Naive B cell (primary cell): Measurements from ENCODE around the gene CENPX. TPM values are rescaled to one million over a fixed set of nuclear protein-coding genes. Genes with fewer than 3 reads are reported as not detected.

Experiments
- ATAC-seq, 2 donors: fragments of 150-1000 bp; cut with Tn5 transposase; 2 replicates each; pipeline ENCODE4 v1.10.0; 2021; ENCODE audit warnings: low read depth in 2 of 2, mild to moderate bottlenecking in 2 of 2, moderate library complexity in 2 of 2
- DNase-seq: peaks from one replicate; pipeline ENCODE4 v3.0.0; 2022
- H3K27ac Mint-ChIP-seq, 6 donors: one replicate each; pipeline ENCODE4 v1.8.0; 2020 to 2022; ENCODE audit warnings: mild to moderate bottlenecking in 6 of 6, mixed read lengths in 6 of 6, moderate library complexity in 5 of 6, inconsistent platforms in 2 of 6
- H3K27me3 Mint-ChIP-seq, 3 donors: one replicate each; pipeline ENCODE4 v1.8.0; 2021 to 2022; ENCODE audit warnings: mixed read lengths in 3 of 3, mild to moderate bottlenecking in 1 of 3
- H3K36me3 Mint-ChIP-seq, 2 donors: one replicate each; pipeline ENCODE4 v1.8.0; 2020 to 2022; ENCODE audit warnings: mixed read lengths in 2 of 2, inconsistent platforms in 1 of 2, mild to moderate bottlenecking in 1 of 2
- H3K4me1 Mint-ChIP-seq, 3 donors: one replicate each; pipeline ENCODE4 v1.8.0; 2020 to 2022; ENCODE audit warnings: mixed read lengths in 3 of 3, inconsistent platforms in 1 of 3, mild to moderate bottlenecking in 1 of 3, moderate library complexity in 1 of 3
- H3K4me3 Mint-ChIP-seq, 8 donors: one replicate each; pipeline ENCODE4 v1.8.0; 2020 to 2022; ENCODE audit warnings: mild to moderate bottlenecking in 8 of 8, mixed read lengths in 8 of 8, moderate library complexity in 8 of 8, inconsistent platforms in 2 of 8
- H3K9me3 Mint-ChIP-seq, 7 donors: one replicate each; pipeline ENCODE4 v1.8.0; 2020 to 2022; ENCODE audit warnings: mixed read lengths in 7 of 7, mild to moderate bottlenecking in 5 of 7, inconsistent platforms in 2 of 7, moderate library complexity in 1 of 7
- polyA plus RNA-seq, 6 donors: library from polyadenylated mRNA; unstranded; fragments of 300-500 nt; fragmentation: Illumina TruSeq; gene quantifications; one replicate each; pipeline ENCODE4 v1.2.3, GENCODE V29; 2021; ENCODE audit warnings: low read depth in 6 of 6

Gene CENPX
- 10 to 100 TPM; 52.6 to 77.6 (median 58.3) TPM for polyA plus RNA-seq

- DNase-seq (no peak), ATAC-seq (peak; percentile 9 to 14)
- peak within 1 kb of the TSS in 5 of 6 donors; percentile 0 to 88 (median 70) for H3K27ac Mint-ChIP-seq
- peaks cover 7 to 20% (median 14%) of the 10 kb centered on the region in 3 donors for H3K4me1 Mint-ChIP-seq
- no peaks in the 10 kb centered on the region for H3K36me3 Mint-ChIP-seq
- no peaks in the 10 kb centered on the region for H3K9me3 Mint-ChIP-seq
- H3K27me3 Mint-ChIP-seq, result peaks cover 0 to 5% (median 3%) of the 10 kb centered on the region in 3 donors
- H3K4me3 Mint-ChIP-seq, result peak within 1 kb of the TSS; percentile 81 to 93 (median 88)
Observed at GRCh38 chr17:82022310-82022980, at the start of gene CENPX. Gene CENPX (minus strand): TSS chr17:82022878. CDS start chr17:82022861, 17 bp downstream.

- Mint-ChIP-seq H3K4me1 (peaks cover 0 to 8% (median 0%) of the 10 kb centered on the region in 3 donors), H3K4me3 (no peak overlapping the region), H3K9me3 (no peaks in the 10 kb centered on the region), H3K27ac (peak overlapping the region in 1 of 6 donors; percentile 18), H3K27me3 (no peaks in the 10 kb centered on the region), H3K36me3 (no peaks in the 10 kb centered on the region)
- no peak for ATAC-seq
- DNase-seq, result no peak
Observed at GRCh38 chr17:82070611-82071010, 47.9 kb upstream of the CENPX start.

GRCh38 chr17:82065638-82066303 lies 43.1 kb upstream of the CENPX start, which contains the start of gene DUS1L:
Gene DUS1L (minus strand): TSS chr17:82065804. CDS start chr17:82065059, 745 bp downstream.
- peak; percentile 87 to 89 for ATAC-seq
- H3K36me3 Mint-ChIP-seq, result no peaks in the 10 kb centered on the region
- H3K27ac Mint-ChIP-seq, result peak within 1 kb of the TSS; percentile 54 to 93 (median 90)
- H3K27me3 Mint-ChIP-seq, result no peaks in the 10 kb centered on the region
- peaks cover 0 to 8% (median 0%) of the 10 kb centered on the region in 3 donors for H3K4me1 Mint-ChIP-seq
- H3K4me3 Mint-ChIP-seq, result peak within 1 kb of the TSS; percentile 78 to 92 (median 86)
- DNase-seq, result peak; percentile 64
- H3K9me3 Mint-ChIP-seq, result no peaks in the 10 kb centered on the region

GRCh38 chr17:82065193-82065637 lies 42.5 kb upstream of the CENPX start:
- Mint-ChIP-seq H3K27me3 (no peaks in the 10 kb centered on the region), H3K4me3 (peak overlapping the region; percentile 67 to 88 (median 78)), H3K27ac (peak overlapping the region in 2 of 6 donors; percentile 38 to 39), H3K36me3 (no peaks in the 10 kb centered on the region), H3K9me3 (no peaks in the 10 kb centered on the region), H3K4me1 (peaks cover 0 to 8% (median 0%) of the 10 kb centered on the region in 3 donors)
- DNase-seq (no peak), ATAC-seq (peak; percentile 63 to 71)

DNA sequence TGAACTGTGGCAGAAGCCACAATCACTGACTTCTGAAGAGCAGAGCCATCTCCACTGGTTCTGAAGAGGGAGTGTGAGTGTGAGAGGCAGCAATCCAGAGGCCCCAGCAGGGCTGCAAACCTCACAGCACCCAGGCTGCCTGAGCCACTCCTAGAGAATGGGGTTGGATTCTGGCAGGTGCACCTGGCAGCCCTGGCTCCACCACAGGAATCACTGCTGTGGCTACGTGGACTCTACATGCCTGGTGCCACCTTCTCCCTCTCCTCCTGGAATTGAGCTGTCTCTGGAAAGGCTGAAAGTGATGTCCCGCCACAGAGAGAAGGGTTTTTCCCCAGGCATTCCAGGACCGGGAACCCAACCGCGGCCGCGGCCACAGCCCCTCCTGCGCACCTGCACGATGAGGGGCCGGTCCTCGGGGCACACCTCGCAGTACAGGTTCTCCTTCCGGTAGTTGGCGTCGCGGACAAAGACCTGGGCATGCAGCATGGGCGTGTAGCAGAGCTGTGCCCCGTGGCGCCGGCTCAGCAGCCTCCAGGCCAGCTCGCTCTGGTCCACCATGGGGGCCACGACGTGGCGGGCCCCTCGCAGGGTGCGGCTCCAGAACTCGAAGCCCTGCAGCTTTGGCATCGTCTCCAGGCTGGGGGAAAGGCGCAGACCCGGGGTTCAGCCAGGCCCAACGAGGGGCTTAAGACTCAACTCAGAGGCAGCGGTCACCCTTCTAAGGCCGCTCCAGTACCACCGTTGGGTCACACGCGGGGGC lies 41.9 kb upstream of the CENPX start:
- Mint-ChIP-seq H3K4me1 (peaks cover 0 to 8% (median 0%) of the 10 kb centered on the region in 3 donors), H3K36me3 (no peaks in the 10 kb centered on the region), H3K27me3 (no peaks in the 10 kb centered on the region), H3K27ac (peak overlapping the region in 2 of 6 donors; percentile 39 to 89), H3K4me3 (peak overlapping the region; percentile 67 to 88 (median 78)), H3K9me3 (no peaks in the 10 kb centered on the region)
- ATAC-seq (no peak), DNase-seq (no peak)

- H3K9me3 Mint-ChIP-seq, result no peaks in the 10 kb centered on the region
- H3K4me3 Mint-ChIP-seq, result peak overlapping the region; percentile 67 to 88 (median 78)
- H3K27me3 Mint-ChIP-seq, result no peaks in the 10 kb centered on the region
- peaks cover 0 to 8% (median 0%) of the 10 kb centered on the region in 3 donors for H3K4me1 Mint-ChIP-seq
- DNase-seq, result no peak
- H3K27ac Mint-ChIP-seq, result peak overlapping the region in 3 of 6 donors; percentile 36 to 76 (median 39)
- ATAC-seq, result no peak
- H3K36me3 Mint-ChIP-seq, result no peaks in the 10 kb centered on the region
Observed at GRCh38 chr17:82063424-82064415, 41.0 kb upstream of the CENPX start.

- ATAC-seq (no peak), DNase-seq (no peak)
- Mint-ChIP-seq H3K9me3 (no peaks in the 10 kb centered on the region), H3K4me1 (peaks cover 0 to 8% (median 0%) of the 10 kb centered on the region in 3 donors), H3K4me3 (peak overlapping the region in 1 of 8 donors; percentile 27), H3K27ac (no peak overlapping the region), H3K27me3 (no peaks in the 10 kb centered on the region), H3K36me3 (no peaks in the 10 kb centered on the region)
Observed at GRCh38 chr17:82062984-82063368, 40.3 kb upstream of the CENPX start.

- H3K4me1 Mint-ChIP-seq, result peaks cover 0 to 7% (median 0%) of the 10 kb centered on the region in 3 donors
- H3K36me3 Mint-ChIP-seq, result no peaks in the 10 kb centered on the region
- H3K27ac Mint-ChIP-seq, result peak overlapping the region in 1 of 6 donors; percentile 75
- no peak for DNase-seq
- no peak for ATAC-seq
- H3K27me3 Mint-ChIP-seq, result no peaks in the 10 kb centered on the region
- no peaks in the 10 kb centered on the region for H3K9me3 Mint-ChIP-seq
- peak overlapping the region in 2 of 8 donors; percentile 27 to 30 for H3K4me3 Mint-ChIP-seq
Observed at GRCh38 chr17:82062076-82062983, 39.7 kb upstream of the CENPX start.

DNA sequence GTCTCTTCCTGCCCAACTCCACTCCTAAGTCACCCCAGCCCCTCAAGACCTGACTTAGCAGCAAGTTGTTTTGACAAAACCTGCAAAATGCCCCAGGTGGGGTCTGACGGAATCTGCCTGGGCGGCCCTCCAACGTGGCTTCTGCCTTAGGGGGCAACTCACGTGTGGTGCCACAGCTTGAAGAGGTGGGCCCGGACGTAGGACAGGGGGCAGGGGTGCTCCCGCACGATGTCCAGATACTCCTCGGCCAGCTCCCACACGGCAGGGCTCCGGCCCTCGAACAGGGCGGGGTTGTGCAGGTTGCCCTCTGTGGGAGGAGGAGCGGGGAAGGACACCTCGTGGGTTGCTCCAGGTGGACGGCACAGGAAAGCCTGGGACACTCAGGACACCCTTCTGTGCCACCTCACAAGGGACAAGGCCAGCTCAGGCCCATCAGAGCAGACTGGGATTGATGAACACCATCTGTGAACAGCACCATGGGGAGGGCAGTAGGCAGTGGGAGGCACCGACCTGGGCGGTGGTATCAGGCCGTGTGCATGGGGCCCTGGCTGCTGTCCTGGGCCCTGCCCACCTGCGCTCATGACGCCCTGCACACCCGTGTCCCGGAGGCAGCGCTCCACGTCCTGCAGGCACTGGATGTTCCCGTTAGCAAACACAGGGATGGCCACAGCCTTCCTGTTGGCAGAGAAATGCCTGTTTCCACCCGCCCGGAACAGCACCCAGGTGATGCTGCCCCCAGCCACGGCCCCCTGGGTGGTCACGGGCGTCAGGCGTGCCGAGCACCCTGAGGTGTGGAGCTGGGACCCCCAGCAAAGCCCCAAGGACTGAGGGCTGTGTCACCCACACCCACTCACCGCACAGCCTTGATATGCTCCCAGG lies 38.6 kb upstream of the CENPX start:
- ATAC-seq (no peak), DNase-seq (no peak)
- no peaks in the 10 kb centered on the region for H3K36me3 Mint-ChIP-seq
- no peaks in the 10 kb centered on the region for H3K27me3 Mint-ChIP-seq
- peaks cover 0 to 2% (median 0%) of the 10 kb centered on the region in 3 donors for H3K4me1 Mint-ChIP-seq
- H3K27ac Mint-ChIP-seq, result peak overlapping the region in 2 of 6 donors; percentile 63 to 67
- no peak overlapping the region for H3K4me3 Mint-ChIP-seq
- no peaks in the 10 kb centered on the region for H3K9me3 Mint-ChIP-seq

GRCh38 chr17:82060614-82061013 lies 37.9 kb upstream of the CENPX start:
- Mint-ChIP-seq H3K27ac (peak overlapping the region in 2 of 6 donors; percentile 63 to 67), H3K36me3 (no peaks in the 10 kb centered on the region), H3K4me3 (no peak overlapping the region), H3K27me3 (no peaks in the 10 kb centered on the region), H3K4me1 (no peaks in the 10 kb centered on the region), H3K9me3 (no peaks in the 10 kb centered on the region)
- no peak for ATAC-seq
- DNase-seq, result no peak

DNA sequence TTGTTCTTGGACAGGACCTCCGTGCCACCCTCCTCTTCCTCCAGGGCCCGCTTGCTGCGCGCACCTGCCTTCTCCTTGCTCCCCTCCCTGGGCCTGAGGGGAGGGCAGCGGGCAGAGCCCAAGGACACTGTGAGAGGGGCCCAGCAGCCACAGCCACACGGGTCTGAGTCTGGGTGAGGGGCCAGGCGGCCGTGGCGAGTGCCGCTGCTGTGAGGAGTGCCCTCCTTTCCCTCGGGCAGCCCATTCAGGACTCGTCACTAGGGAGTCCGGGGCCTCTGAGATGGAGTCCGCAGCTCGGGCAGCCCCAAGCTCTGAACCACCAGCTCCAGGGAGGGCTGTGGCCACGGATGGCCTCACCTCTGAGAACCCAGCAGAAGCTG lies 37.3 kb upstream of the CENPX start:
- H3K4me3 Mint-ChIP-seq, result peak overlapping the region in 2 of 8 donors; percentile 9 to 47

More for the DNA sequence above, 37.3 kb upstream of the CENPX start:
- Mint-ChIP-seq H3K9me3 (no peaks in the 10 kb centered on the region), H3K4me1 (peaks cover 0 to 2% (median 0%) of the 10 kb centered on the region in 3 donors), H3K27me3 (no peaks in the 10 kb centered on the region), H3K36me3 (no peaks in the 10 kb centered on the region), H3K27ac (peak overlapping the region in 2 of 6 donors; percentile 76 to 78)
- ATAC-seq (no peak), DNase-seq (no peak)
